NCI-H1694 treated with DMSO at 0.1 percent for 48 hours (cell line): ENCODE results near the gene MICAL3.
A peak's percentile ranks its signal among the peaks of the same experiment; 100 is the strongest.
"Not testable (repeated sequence)": the region's sequence is repeated elsewhere in the genome, so short reads cannot be mapped to it uniquely, and the experiment has no call there.

ENCODE experiments used
- DNase-seq: peaks from one replicate; lab custom pipeline; 2025; lab: John Stamatoyannopoulos, UW

Gene MICAL3

DNA sequence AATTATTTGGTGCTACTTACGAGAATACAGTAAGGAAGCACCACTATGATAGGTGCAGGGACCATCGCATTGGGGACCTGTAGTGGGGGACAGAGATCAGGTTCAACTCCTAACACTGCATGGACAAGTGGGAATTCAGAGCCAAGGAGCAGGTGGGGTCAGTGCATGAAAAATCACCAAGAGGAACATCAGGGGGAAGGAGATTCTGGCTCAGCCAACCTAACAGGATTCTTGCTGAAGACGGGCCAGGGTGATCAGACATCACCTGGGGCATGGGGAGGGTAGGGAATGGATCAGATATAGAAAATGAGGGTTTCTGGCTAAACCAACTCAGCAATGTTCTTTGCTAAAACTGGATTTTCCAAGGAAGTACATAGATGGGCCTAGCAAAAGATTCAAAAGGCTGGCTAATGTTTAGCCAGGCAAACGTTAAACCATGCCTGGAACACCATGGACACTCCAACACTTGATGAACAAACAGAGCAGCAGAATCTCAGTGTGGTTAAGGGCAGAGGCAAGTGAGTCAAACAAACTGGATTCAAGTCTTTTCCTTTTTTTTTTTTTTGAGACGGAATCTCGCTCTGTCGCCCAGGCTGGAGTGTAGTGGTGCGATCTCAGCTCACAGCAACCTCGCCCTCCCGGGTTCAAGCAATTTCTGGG lies 70.0 kb downstream of the MICAL3 start:
- no peak for DNase-seq

DNA sequence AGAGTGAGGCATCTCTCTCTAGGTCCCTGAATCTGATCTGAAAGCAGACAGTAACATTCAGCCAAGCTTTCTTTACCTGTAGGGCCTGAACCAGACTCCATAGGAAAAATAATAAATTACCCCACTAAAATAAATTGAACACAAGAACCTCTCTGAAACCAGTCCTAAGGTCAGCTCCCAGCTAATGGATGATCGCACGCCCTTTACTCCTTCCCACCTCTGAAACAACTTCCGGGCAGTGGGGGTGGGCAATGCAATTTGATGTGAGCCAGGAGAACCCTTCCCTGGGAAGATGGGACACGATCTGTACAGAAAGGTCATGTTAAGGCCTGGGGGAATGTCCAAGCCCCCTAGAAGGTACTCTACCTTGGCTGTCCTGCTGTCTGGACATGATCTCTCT lies 71.2 kb downstream of the MICAL3 start:
- no peak for DNase-seq

DNA sequence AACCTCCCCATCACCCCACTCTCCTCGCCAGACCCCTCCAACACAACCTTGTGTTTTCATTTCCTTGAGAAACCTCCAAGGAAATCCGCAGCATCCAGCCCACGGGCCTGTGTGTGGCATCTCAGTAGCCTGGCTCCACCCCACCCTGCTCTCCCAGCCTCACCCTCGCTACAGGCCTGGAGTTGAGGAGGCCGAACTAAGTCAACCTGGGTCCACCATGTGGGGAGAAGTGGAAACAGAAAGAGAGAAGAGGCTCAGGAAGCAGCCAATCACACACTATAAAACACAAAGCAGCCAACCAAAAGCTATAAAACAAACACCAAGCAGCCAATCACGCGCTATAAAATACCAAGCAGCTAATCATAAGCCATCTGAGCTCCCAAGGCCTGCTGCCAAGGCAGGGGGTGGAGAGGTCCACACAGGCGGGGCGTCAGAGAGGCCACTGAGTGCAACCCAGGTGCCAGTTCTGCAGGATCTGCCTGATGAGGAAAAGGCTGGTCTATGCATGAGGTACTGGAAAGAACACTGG lies 72.0 kb downstream of the MICAL3 start:
- DNase-seq = no peak

DNA sequence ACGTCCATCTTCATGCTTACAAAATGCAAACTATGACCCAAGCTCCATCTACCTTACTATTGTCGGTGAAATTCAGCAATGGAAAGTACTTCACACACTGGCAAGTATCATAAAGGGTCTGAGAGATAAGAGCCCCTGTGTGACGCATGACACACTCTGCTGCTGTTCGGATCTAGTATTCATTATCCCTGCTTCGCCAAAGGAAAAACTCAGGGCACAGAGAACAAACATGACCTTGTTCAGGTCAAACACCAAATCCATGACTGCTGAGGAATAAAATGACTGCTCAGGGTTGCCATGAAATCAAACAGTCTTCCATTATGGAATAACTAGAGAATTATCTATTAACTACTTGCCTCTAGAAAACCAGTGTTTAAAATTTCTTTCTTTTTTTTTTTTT lies 73.0 kb downstream of the MICAL3 start:
- DNase-seq = no peak

DNA sequence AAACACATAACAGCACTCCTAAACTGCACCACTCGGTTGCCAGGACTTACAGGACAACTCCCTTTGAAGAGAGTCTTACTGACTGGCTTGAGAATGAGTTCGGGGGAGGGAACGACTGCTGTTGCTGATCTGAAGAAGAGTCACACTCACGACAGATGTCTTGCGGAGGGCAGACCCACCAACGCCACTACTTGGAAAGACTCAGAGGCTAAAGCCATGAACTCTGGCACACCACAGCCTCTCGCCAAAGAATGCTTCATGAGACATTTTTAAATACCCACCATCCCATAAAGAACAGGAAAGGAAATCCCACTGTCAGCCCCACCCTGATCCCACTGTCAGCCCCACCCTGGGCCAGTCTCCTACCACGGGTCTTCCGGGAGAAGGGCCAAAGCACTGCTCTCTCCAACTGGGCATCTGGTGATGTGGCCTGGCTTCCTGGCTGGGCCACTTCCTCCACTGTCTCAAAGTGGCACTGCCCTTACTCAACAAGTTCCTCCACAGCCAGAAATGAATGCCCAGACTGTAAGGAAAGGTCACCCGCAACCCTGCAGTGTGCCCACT lies 73.6 kb downstream of the MICAL3 start:
- DNase-seq = no peak

DNA sequence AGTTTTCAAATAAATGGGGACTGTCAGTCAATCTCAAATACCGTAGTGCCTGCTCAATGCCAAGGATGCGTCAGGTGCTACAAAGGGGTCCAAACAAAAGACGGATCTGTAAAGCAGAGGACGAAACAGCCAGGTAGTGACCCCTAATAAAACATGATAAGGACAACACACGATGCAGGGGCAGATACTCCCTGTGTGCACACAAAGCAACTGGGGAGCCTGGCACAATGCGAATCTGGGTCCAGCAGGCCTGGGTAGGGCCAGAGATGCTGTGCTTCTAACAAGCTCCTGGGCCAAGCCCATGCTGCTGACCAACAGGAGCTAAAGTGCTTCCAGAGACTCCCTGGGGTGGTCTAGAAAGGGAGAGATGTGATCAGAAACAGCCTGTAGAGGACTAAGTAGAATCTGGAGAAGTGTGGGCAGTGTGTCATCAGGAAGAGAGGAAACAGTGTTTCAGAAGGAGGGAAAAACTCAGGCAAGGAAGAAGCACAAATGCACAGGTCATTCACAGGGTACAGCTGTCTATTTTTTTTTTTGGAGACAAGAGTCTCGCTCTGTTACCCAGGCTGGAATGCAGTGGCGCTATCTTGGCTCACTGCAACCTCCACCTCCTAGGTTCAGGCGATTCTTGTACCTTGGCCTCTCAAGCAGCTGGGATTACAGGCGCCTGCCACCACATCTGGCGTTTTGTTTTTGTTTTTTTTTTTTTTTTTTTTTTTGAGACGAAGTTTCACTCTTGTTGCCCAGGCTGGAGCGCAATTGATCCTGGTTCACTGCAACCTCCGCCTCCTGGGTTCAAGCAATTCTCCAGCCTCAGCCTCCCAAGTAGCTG lies 74.5 kb downstream of the MICAL3 start:
- DNase-seq = no peak

DNA sequence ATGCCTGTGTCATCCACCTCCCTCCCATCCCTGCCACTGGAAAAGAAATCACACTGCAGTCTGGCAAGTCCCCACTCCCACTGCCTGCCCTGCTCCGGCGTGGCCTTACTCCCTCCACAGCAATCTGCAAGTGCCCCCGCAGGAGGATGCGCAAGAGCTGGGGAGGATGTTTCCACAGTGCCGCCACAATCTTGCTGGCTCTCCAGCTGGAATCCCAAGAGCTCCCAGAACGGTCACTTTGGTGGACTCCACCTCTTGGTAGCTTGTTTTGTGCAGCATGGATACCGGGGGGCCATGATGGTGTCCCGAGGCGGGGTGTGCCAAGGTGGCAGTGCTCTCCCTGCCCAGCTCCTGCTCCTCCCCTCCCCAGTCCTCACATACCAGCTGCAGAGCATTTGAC lies 76.3 kb downstream of the MICAL3 start:
- DNase-seq = no peak

DNA sequence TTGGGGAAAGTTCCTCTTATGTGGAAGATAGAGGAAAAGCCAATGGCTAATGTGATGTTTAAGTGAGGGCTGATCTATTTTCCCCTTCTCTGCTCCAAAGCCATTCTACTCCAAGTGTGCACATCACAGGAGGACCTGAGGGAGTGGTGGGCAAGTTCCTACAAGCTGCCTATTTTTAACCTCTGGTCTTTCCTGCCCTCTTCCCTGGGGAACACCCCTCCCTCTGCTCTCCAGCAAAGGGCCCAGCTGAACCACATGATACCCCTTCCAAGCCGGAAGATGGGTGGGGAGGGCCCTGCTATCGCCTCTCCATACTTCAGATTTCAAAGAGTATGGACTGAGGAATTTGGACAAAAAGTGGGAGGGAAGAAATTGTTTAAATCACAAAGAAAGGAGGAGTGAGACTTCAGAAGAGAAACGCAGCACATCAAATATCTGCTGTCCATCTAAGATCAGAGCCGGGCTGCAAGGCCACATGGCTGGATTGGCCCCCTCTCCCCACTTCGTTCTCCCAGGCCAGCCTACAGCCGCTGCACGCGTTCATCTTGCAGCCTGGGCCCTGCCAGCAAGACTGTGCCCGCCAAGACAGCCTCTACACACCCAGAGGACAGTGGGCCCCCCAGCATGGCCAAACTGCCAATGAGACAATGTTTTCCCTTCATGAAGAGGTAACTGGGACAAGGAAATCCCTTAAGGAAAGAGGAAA lies 77.5 kb downstream of the MICAL3 start:
- DNase-seq = no peak

DNA sequence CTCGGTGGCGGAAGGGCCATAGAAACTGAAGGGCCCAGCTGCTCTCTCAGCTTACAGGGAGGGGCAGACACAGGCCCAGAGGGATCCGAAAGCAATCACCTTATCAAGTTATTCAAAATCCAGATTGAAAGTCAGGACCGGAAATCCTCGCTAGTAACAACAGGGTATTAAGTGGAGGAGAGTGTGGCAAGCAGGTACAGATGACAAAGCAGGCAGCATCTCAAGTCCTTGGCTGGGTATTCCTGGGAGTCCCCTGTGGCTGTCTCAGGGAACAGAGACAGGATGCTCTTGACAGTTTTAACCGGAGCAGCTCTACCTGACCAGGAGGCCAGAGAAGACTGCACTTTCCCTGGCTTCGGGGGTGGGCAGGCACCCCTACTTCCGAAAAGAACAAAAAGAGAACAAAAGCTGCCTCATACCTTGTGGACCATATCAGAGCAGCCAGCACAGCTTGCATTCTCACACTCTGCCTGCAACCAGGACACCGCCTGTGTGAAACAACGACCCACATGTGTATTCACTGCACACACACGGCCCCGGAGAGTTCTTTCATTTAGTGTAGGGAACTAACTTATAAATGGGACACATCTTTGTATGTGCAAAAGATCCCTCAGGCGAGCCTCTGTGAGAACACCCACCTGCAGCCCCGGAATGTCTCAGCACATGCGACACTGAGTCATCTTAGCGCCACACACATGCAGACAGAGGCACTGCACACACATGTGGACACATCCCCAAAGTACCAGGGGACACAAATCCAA lies 78.3 kb downstream of the MICAL3 start:
- DNase-seq = peak; percentile 42

DNA sequence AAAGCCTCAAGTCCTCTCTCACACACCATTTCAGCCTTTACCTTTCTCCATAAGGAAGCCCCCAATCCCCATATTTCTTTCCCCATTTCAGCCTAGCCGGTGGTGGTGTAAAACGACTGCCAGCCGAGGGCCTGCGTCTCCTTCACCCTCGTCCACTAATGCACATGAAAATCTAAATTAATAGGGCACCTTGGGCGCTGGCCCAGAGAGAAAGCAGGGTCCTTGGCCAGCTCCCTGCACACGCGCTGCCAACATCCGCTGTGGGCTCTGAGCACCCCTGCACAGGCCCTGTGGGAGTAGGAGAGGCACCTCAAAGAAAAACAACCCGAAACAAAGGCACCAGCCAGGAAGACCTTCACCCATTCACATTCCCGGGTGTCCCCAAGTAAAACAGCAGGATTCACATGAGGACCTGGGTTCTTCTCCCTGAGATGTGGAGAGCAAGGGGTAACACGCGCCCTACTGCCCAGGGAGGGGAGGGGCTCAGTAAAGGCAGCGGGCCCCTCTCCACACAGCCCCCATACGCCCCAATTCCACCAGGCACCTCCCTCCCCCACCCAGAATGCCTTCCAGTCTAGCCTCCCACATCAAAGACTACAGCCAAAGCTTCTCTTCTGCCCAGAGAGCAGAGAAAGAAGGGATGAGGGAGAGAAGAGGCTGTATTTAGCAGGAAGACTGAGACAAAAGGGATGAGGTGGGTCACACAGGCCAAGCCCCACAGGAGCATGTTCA lies 79.0 kb downstream of the MICAL3 start:
- no peak for DNase-seq

DNA sequence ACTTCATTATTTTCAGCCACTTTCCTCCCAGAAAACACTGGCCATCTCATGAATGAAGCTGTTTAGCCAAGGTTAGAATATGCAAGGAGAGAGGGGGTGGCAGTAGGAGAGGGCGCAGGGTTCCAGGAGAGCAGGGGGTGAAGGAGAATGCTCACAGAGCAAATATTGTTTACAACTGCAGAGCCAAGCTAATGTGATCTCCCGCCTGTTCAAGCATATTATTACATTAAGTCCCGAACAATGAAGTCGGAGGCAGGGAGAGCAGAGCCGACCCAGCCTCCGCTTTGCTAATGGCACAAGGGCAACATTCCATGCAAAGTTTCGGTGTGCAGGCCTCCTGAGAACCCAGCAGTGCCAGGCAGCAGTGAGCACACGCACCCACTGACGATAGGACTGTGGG lies 80.1 kb downstream of the MICAL3 start:
- DNase-seq = no peak

DNA sequence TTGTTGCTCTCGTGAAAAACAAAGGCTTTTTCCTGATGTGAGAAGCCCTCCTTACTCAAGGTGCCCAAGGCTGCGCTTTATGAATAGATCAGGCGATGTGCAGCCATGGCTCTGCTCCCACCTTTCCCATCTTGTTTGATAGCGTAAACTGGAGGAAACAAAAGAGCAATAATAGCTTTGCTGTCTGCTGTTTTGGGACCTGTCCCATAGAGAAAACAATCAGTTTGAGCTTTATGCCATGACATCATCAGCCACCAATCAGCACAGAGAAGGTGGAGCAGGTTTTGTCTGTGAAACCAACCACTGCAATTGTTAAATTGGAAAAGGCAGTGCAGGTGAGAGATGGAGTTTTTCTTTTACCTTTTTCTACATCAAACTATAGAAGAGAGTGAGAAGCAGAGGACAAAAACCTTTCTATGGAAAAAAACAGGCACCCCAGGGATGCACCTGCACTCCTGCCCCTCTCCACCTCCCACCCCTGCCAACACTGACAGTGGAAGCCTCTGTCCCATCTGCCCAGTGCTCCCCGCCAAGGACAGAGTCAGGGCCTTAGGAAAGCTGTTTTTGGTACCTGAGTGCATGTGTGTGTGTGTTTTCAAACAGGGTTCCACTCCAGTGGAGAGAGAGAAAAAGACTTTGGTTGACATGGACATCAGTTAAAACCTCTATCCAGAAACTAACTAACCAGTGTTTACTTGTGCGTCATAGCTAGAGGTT lies 80.7 kb downstream of the MICAL3 start:
- peak; percentile 34 for DNase-seq

DNA sequence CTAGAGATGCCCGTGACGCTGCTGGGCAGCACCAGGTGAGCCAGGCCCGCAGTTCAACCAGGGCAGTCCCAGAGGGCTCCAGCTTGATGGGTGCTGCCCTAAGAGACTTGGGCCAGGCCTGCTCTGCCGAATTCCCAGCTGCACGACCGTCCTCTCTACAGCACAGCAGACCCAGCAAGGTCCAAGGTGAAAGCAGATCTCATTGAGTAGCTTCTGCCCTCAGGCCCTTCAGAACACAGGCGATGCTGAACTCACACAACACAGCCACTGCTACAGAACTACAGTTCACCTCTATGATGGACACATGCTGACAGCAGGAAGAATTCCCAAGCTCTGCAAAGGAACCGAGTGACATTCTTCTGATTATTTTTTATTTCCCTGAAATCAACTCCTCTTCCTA lies 81.6 kb downstream of the MICAL3 start:
- DNase-seq = no peak

DNA sequence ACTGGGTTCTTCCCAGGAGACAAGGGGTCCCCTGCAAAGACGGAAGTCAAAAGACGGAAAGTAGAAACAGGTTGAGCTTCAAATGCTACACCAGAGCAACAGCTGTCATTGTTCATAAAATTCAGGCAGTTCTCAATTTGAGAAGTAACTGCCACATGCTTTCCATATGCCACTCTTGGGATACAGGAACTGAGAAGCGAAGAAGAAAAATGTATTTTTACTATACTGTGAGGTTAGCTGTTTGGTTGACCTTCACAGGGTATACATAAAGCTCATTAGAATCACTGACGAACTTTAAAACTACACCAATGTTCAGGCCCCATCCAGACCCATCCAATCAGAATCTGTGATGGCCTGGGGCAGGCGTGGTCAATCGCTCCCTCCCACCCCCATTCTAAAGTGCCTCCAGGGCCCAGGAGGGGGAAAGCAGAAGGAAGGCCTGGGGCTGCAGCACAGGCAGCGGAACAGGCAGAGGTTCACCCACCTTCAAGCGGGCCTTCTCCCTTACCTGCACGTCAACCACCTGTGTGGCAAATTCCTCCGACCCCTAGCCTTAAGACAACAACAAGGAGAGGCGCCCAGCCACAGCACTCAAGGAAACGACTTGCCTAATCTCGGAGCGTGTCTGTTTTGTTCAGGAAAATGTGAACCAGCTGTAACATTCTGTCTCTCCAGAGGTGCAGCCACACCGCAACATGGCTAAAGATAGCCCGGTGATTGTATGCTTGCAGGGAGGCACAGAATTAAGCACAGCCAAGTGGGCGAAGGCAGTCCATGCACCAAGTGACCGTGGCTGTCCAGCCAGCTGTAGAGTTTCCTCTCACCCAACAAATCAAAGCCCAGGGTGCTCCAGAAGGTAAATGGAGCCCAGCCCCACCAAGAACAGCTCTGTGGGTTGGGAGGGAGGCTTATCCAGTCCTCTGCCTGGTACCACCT lies 82.6 kb downstream of the MICAL3 start:
- DNase-seq = peak; percentile 79

DNA sequence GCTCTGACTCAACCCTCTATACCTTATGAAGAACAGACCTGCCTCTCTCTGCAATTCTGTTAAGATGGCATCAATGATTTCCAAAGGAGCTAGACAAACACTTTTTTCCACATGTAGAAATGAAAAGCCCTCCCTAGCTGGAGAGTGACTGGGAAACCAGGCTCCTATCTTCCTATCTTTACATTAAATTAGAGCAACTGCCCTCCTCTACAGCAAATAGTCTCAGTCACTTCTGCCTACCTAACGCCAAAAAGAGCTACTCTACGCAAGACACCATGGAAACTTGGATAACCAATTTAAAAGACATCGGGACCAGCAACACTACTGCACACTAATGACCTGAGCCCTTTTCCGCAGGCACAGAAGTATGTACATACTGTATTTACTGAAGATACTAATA lies 84.8 kb downstream of the MICAL3 start:
- DNase-seq = no peak

DNA sequence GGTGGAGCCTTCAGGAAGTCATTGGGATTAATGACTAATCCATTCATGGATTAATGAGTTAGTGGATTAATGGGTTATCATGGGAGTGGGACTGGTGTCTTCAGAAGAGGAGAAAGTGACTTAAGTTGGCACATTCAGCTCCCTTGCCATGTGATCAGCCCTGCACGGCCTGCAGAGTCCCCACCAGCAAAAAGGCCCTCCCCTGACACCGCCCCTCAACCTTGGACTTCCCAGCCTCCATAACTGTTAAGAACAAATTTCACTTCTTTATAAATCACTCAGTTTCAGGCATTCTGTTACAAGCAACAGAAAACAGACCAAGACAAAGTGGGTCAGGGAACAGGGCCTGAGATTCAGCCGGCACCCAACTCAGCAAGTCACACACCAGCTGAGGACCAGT lies 85.3 kb downstream of the MICAL3 start:
- DNase-seq = no peak

DNA sequence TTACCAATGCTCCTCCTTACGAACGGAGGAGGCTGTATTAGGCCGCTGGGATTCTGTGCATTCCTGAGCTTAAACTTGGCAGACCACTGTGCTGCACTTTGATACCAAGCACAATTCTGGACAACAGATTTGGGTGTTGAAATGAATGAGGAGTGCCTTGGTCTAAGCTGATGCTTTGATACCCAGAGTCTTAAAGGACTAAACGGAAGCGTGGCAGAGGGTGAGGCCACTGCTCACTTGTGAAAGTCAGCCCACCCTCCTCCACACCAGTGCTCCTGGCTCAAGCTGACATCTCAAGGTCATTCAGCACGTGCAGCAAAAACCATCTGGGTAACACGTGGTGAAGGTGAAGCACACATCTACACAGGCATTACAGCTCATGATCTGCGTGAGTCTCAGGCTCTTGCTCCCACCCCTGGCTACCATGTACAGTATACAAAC lies 85.9 kb downstream of the MICAL3 start:
- DNase-seq = no peak

DNA sequence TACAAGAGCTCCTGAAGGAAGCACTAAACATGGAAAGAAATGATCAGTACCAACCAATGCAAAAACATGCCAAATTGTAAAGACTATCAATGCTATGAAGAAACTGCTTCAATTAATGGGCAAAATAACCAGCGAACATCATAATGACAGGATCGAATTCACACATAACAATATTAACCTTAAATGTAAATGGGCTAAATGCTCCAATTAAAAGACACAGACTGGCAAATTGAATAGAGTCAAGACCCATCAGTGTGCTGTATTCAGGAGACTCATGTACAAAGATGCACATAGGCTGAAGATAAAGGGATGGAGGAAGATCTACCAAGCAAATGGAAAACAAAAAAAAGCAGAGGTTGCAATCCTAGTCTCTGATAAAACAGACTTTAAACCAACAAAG lies 91.9 kb downstream of the MICAL3 start:
- not testable (repeated sequence) for DNase-seq

DNA sequence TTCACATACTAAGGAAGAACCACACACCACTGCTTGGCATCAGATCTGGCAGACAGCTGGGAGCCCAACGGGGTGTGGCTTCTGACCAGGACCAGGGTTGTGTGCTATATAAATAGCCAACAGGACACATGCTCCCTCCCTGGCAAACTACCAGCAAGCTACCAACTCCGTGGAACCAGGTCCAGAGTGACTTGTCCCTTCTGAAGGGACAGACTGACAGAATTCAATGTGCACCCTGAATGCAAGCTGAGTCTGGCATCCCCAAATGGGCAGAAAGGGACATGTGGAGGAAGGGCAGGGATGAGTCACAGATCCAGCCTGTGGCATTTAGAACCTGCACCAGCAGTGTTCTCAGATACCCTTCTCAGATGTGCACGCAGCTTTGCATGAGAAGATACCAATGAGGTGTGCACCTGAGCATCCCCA lies 92.9 kb downstream of the MICAL3 start:
- no peak for DNase-seq
